WTC11 (cell line): ENCODE measurements around the gene DEFB132. TPM values are rescaled to one million over a fixed set of nuclear protein-coding genes. Genes with fewer than 3 reads are reported as not detected.

Experiments used
- ATAC-seq: fragments of 200-7000 bp; cut with Tn5 transposase; 2 replicates; pipeline ENCODE4 v1.10.0; 2021; ENCODE audit warnings: mild to moderate bottlenecking, moderate library complexity
- CTCF ChIA-PET: fragments of 300-600 bp; sonication (Branson Sonifier 250); formaldehyde crosslinking; loops from one replicate; lab custom pipeline; 2021; ENCODE audit warnings: antibody characterized with exemption; lab: Charles Lee
- POLR2A ChIA-PET: fragments of 350-600 bp; sonication (Branson Sonifier 250); formaldehyde crosslinking; loops from one replicate; lab custom pipeline; 2021; ENCODE audit warnings: antibody characterized with exemption; lab: Charles Lee
- DNase-seq: peaks from one replicate; pipeline ENCODE4 v3.0.0; 2021; ENCODE audit warnings: low spot score
- H3K27ac Mint-ChIP-seq: 2 replicates; pipeline ENCODE4 v1.8.0; 2021; ENCODE audit warnings: mixed read lengths
- H3K27me3 Mint-ChIP-seq: 2 replicates; pipeline ENCODE4 v1.8.0; 2021; ENCODE audit warnings: low read depth, mild to moderate bottlenecking, moderate library complexity, mixed read lengths
- H3K36me3 Mint-ChIP-seq: 2 replicates; pipeline ENCODE4 v1.8.0; 2021; ENCODE audit warnings: mixed read lengths
- H3K4me1 Mint-ChIP-seq: 2 replicates; pipeline ENCODE4 v1.8.0; 2022; ENCODE audit warnings: mixed read lengths
- H3K4me3 Mint-ChIP-seq: 2 replicates; pipeline ENCODE4 v1.8.0; 2021; ENCODE audit warnings: mild to moderate bottlenecking, moderate library complexity, mixed read lengths
- H3K9me3 Mint-ChIP-seq: 2 replicates; pipeline ENCODE4 v1.8.0; 2021; ENCODE audit warnings: mixed read lengths
- FOXJ3 ChIP-seq: sonication (generic); formaldehyde crosslinking; IDR thresholded peaks from 2 replicates; pipeline ENCODE4 v1.9.0; 2021; ENCODE audit warnings: missing genetic modification reagents, mild to moderate bottlenecking, borderline replicate concordance
- GABPB1 ChIP-seq: sonication (generic); formaldehyde crosslinking; IDR thresholded peaks from 2 replicates; pipeline ENCODE4 v1.8.1; 2023; ENCODE audit warnings: mild to moderate bottlenecking, missing genetic modification reagents
- RORB ChIP-seq: fragments of 250-450 bp; sonication (Bioruptor Pico); IDR thresholded peaks from 2 replicates; pipeline ENCODE4 v1.9.0; 2021; ENCODE audit warnings: mild to moderate bottlenecking
- SMAD3 ChIP-seq: sonication (generic); formaldehyde crosslinking; IDR thresholded peaks from 2 replicates; pipeline ENCODE4 v1.8.0; 2022; ENCODE audit warnings: missing genetic modification reagents, mild to moderate bottlenecking, borderline replicate concordance
- ZBTB21 ChIP-seq: sonication (generic); formaldehyde crosslinking; IDR thresholded peaks from 2 replicates; pipeline ENCODE4 v1.8.1; 2023; ENCODE audit warnings: mild to moderate bottlenecking, missing genetic modification reagents, borderline replicate concordance
- ZNF138 ChIP-seq: sonication (generic); formaldehyde crosslinking; conservative IDR thresholded peaks from 2 replicates; pipeline ENCODE4 v1.8.1; 2022; ENCODE audit warnings: mild to moderate bottlenecking, moderate library complexity, missing genetic modification reagents
- ZNF396 ChIP-seq: fragments of 250-450 bp; sonication (Bioruptor Pico); IDR thresholded peaks from 2 replicates; pipeline ENCODE4 v1.8.0; 2021; ENCODE audit warnings: mild to moderate bottlenecking, moderate library complexity, borderline replicate concordance
- ZNF423 ChIP-seq: fragments of 250-450 bp; sonication (Bioruptor Pico); IDR thresholded peaks from 2 replicates; pipeline ENCODE4 v2.1.2; 2022; ENCODE audit warnings: mild to moderate bottlenecking, moderate library complexity
- total RNA-seq: library from RNA; stranded (reverse); gene quantifications from 3 replicates; pipeline ENCODE4 v1.2.3, GENCODE V29; 2021
- TF ChIP-seq, protein P1 (sequence below): sonication (generic); formaldehyde crosslinking; IDR thresholded peaks from 2 replicates; pipeline ENCODE4 v1.8.1; 2023; ENCODE audit warnings: mild to moderate bottlenecking, missing genetic modification reagents
- TF ChIP-seq, protein P2 (sequence below): sonication (generic); formaldehyde crosslinking; IDR thresholded peaks from 2 replicates; pipeline ENCODE4 v1.8.1; 2023; ENCODE audit warnings: mild to moderate bottlenecking, missing genetic modification reagents
- TF ChIP-seq, protein P3 (sequence below): sonication (generic); formaldehyde crosslinking; IDR thresholded peaks from 2 replicates; pipeline ENCODE4 v1.8.0; 2023; ENCODE audit warnings: mild to moderate bottlenecking, missing genetic modification reagents
- TF ChIP-seq, protein P4 (sequence below): sonication (generic); formaldehyde crosslinking; conservative IDR thresholded peaks from 2 replicates; pipeline ENCODE4 v1.8.1; 2022; ENCODE audit warnings: mild to moderate bottlenecking, missing genetic modification reagents
- TF ChIP-seq, protein P5 (sequence below): sonication (generic); formaldehyde crosslinking; IDR thresholded peaks from 2 replicates; pipeline ENCODE4 v1.8.0; 2023; ENCODE audit warnings: missing genetic modification reagents, mild to moderate bottlenecking, borderline replicate concordance
- TF ChIP-seq, protein P6 (sequence below): sonication (generic); formaldehyde crosslinking; IDR thresholded peaks from 2 replicates; pipeline ENCODE4 v1.8.1; 2023; ENCODE audit warnings: mild to moderate bottlenecking, moderate library complexity, missing genetic modification reagents
- TF ChIP-seq, protein P7 (sequence below): fragments of 250-450 bp; sonication (Bioruptor Pico); IDR thresholded peaks from 2 replicates; pipeline ENCODE4 v1.9.0; 2021; ENCODE audit warnings: moderate library complexity, mild to moderate bottlenecking, inconsistent platforms, borderline replicate concordance
- TF ChIP-seq, protein P8 (sequence below): sonication (generic); formaldehyde crosslinking; IDR thresholded peaks from 2 replicates; pipeline ENCODE4 v1.8.0; 2022; ENCODE audit warnings: mild to moderate bottlenecking, missing genetic modification reagents
- TF ChIP-seq, protein P9 (sequence below): sonication (generic); formaldehyde crosslinking; IDR thresholded peaks from 2 replicates; pipeline ENCODE4 v1.8.1; 2022; ENCODE audit warnings: low read depth, missing genetic modification reagents, borderline replicate concordance

DEFB132 gene
- total RNA-seq, 1 experiment from 2014 or later: not detected

DNA sequence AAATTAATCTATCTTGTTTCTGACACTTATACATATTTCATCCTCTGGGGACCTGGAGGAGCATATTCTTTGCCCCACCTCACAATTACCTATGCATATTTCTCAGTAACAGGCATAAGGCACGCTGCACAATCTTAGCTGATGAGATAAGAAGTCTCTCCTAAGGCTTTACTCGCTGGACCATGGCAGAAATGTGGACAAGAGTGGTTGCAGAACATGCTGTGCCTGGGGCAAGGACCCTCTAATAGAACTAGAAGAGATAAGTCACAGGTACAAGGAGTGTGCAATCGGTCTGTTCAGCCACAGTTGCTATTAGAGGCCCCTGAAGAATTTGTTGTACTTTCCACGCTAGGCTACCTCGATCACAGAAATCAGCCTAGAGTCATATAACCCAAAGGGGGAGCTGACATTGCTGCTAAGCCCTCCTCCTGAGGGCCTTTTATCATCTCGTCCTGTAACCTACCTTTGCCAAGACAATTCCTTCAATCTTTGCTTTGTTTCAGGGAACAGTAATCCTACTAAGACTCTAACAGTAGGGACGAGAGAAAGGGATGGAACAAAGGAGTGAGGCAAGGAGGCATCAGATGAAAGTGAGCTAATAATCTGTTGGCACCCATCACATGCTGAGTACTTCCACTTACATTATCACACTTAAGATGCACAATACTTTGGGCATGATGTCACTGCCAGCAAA lies 46.6 kb upstream of the DEFB132 start (continued):
- TF ChIP-seq, protein P1, sequence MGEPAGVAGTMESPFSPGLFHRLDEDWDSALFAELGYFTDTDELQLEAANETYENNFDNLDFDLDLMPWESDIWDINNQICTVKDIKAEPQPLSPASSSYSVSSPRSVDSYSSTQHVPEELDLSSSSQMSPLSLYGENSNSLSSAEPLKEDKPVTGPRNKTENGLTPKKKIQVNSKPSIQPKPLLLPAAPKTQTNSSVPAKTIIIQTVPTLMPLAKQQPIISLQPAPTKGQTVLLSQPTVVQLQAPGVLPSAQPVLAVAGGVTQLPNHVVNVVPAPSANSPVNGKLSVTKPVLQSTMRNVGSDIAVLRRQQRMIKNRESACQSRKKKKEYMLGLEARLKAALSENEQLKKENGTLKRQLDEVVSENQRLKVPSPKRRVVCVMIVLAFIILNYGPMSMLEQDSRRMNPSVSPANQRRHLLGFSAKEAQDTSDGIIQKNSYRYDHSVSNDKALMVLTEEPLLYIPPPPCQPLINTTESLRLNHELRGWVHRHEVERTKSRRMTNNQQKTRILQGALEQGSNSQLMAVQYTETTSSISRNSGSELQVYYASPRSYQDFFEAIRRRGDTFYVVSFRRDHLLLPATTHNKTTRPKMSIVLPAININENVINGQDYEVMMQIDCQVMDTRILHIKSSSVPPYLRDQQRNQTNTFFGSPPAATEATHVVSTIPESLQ (CRISPR knock-in tag): no peak

DNA sequence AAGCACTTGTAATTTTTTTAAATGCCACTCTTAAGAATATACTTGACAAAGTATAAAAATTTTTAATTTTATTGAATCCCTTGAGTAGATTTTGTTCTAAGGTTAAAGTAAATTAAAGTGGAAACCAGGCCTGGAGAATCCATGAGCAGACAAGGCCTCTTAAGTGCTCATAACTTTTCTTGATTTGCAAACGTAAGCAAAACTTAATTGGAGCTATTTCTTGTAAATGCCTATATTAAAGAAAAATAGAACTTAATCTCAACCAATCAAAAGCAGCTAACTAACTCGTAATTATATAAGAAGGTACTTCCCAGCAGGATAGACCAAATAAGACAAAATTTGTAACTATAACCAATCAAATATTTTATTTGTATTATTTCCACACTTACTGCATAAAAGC lies 43.1 kb upstream of the DEFB132 start:
- no peak for DNase-seq
- POLR2A ChIA-PET: no interaction called here
- H3K4me1 Mint-ChIP-seq: no peaks in the 10 kb centered on the region
- H3K27ac Mint-ChIP-seq: no peak overlapping the region
- no peaks in the 10 kb centered on the region for H3K9me3 Mint-ChIP-seq
- ATAC-seq: no peak
- H3K36me3 Mint-ChIP-seq: no peaks in the 10 kb centered on the region
- peaks cover 87% of the 10 kb centered on the region for H3K27me3 Mint-ChIP-seq
- no peak overlapping the region for H3K4me3 Mint-ChIP-seq
- CTCF ChIA-PET: interaction anchor here (1.0 kb wide), 1 partner anchor 52 kb away, joined by 5 read pairs; no protein-coding TSS in a partner anchor
- TF ChIP-seq GABPB1 (CRISPR knock-in tag) (no peak), RORB (CRISPR knock-in tag) (no peak), ZNF396 (CRISPR knock-in tag) (no peak), ZNF423 (CRISPR knock-in tag) (no peak), ZNF138 (CRISPR knock-in tag) (no peak), SMAD3 (no peak), FOXJ3 (CRISPR knock-in tag) (no peak), ZBTB21 (CRISPR knock-in tag) (no peak)
- TF ChIP-seq, protein P2, sequence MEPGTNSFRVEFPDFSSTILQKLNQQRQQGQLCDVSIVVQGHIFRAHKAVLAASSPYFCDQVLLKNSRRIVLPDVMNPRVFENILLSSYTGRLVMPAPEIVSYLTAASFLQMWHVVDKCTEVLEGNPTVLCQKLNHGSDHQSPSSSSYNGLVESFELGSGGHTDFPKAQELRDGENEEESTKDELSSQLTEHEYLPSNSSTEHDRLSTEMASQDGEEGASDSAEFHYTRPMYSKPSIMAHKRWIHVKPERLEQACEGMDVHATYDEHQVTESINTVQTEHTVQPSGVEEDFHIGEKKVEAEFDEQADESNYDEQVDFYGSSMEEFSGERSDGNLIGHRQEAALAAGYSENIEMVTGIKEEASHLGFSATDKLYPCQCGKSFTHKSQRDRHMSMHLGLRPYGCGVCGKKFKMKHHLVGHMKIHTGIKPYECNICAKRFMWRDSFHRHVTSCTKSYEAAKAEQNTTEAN (CRISPR knock-in tag): no peak
- TF ChIP-seq, protein P3, sequence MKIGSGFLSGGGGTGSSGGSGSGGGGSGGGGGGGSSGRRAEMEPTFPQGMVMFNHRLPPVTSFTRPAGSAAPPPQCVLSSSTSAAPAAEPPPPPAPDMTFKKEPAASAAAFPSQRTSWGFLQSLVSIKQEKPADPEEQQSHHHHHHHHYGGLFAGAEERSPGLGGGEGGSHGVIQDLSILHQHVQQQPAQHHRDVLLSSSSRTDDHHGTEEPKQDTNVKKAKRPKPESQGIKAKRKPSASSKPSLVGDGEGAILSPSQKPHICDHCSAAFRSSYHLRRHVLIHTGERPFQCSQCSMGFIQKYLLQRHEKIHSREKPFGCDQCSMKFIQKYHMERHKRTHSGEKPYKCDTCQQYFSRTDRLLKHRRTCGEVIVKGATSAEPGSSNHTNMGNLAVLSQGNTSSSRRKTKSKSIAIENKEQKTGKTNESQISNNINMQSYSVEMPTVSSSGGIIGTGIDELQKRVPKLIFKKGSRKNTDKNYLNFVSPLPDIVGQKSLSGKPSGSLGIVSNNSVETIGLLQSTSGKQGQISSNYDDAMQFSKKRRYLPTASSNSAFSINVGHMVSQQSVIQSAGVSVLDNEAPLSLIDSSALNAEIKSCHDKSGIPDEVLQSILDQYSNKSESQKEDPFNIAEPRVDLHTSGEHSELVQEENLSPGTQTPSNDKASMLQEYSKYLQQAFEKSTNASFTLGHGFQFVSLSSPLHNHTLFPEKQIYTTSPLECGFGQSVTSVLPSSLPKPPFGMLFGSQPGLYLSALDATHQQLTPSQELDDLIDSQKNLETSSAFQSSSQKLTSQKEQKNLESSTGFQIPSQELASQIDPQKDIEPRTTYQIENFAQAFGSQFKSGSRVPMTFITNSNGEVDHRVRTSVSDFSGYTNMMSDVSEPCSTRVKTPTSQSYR (CRISPR knock-in tag): no peak
- TF ChIP-seq, protein P4, sequence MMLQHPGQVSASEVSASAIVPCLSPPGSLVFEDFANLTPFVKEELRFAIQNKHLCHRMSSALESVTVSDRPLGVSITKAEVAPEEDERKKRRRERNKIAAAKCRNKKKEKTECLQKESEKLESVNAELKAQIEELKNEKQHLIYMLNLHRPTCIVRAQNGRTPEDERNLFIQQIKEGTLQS (CRISPR knock-in tag): no peak
- TF ChIP-seq, protein P5, sequence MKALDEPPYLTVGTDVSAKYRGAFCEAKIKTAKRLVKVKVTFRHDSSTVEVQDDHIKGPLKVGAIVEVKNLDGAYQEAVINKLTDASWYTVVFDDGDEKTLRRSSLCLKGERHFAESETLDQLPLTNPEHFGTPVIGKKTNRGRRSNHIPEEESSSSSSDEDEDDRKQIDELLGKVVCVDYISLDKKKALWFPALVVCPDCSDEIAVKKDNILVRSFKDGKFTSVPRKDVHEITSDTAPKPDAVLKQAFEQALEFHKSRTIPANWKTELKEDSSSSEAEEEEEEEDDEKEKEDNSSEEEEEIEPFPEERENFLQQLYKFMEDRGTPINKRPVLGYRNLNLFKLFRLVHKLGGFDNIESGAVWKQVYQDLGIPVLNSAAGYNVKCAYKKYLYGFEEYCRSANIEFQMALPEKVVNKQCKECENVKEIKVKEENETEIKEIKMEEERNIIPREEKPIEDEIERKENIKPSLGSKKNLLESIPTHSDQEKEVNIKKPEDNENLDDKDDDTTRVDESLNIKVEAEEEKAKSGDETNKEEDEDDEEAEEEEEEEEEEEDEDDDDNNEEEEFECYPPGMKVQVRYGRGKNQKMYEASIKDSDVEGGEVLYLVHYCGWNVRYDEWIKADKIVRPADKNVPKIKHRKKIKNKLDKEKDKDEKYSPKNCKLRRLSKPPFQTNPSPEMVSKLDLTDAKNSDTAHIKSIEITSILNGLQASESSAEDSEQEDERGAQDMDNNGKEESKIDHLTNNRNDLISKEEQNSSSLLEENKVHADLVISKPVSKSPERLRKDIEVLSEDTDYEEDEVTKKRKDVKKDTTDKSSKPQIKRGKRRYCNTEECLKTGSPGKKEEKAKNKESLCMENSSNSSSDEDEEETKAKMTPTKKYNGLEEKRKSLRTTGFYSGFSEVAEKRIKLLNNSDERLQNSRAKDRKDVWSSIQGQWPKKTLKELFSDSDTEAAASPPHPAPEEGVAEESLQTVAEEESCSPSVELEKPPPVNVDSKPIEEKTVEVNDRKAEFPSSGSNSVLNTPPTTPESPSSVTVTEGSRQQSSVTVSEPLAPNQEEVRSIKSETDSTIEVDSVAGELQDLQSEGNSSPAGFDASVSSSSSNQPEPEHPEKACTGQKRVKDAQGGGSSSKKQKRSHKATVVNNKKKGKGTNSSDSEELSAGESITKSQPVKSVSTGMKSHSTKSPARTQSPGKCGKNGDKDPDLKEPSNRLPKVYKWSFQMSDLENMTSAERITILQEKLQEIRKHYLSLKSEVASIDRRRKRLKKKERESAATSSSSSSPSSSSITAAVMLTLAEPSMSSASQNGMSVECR (CRISPR knock-in tag): no peak
- TF ChIP-seq, protein P6, sequence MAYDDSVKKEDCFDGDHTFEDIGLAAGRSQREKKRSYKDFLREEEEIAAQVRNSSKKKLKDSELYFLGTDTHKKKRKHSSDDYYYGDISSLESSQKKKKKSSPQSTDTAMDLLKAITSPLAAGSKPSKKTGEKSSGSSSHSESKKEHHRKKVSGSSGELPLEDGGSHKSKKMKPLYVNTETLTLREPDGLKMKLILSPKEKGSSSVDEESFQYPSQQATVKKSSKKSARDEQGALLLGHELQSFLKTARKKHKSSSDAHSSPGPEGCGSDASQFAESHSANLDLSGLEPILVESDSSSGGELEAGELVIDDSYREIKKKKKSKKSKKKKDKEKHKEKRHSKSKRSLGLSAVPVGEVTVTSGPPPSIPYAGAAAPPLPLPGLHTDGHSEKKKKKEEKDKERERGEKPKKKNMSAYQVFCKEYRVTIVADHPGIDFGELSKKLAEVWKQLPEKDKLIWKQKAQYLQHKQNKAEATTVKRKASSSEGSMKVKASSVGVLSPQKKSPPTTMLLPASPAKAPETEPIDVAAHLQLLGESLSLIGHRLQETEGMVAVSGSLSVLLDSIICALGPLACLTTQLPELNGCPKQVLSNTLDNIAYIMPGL (CRISPR knock-in tag): no peak
- TF ChIP-seq, protein P7, sequence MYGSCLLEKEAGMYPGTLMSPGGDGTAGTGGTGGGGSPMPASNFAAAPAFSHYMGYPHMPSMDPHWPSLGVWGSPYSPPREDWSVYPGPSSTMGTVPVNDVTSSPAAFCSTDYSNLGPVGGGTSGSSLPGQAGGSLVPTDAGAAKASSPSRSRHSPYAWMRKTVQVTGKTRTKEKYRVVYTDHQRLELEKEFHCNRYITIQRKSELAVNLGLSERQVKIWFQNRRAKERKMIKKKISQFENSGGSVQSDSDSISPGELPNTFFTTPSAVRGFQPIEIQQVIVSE (CRISPR knock-in tag): no peak
- TF ChIP-seq, protein P8, sequence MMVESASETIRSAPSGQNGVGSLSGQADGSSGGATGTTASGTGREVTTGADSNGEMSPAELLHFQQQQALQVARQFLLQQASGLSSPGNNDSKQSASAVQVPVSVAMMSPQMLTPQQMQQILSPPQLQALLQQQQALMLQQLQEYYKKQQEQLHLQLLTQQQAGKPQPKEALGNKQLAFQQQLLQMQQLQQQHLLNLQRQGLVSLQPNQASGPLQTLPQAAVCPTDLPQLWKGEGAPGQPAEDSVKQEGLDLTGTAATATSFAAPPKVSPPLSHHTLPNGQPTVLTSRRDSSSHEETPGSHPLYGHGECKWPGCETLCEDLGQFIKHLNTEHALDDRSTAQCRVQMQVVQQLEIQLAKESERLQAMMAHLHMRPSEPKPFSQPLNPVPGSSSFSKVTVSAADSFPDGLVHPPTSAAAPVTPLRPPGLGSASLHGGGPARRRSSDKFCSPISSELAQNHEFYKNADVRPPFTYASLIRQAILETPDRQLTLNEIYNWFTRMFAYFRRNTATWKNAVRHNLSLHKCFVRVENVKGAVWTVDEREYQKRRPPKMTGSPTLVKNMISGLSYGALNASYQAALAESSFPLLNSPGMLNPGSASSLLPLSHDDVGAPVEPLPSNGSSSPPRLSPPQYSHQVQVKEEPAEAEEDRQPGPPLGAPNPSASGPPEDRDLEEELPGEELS (CRISPR knock-in tag): no peak
- TF ChIP-seq, protein P9, sequence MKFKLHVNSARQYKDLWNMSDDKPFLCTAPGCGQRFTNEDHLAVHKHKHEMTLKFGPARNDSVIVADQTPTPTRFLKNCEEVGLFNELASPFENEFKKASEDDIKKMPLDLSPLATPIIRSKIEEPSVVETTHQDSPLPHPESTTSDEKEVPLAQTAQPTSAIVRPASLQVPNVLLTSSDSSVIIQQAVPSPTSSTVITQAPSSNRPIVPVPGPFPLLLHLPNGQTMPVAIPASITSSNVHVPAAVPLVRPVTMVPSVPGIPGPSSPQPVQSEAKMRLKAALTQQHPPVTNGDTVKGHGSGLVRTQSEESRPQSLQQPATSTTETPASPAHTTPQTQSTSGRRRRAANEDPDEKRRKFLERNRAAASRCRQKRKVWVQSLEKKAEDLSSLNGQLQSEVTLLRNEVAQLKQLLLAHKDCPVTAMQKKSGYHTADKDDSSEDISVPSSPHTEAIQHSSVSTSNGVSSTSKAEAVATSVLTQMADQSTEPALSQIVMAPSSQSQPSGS (CRISPR knock-in tag): no peak
